AG10803 (cell line): ENCODE data around the gene RAPGEF5.

Source experiments
- DNase-seq: peaks from one replicate; pipeline ENCODE4 v3.0.0; 2010; ENCODE audit warnings: low read depth
- H3K4me3 ChIP-seq: 2 replicates; pipeline ENCODE4 v1.5.1; 2011; ENCODE audit warnings: mild to moderate bottlenecking, low read length, control low read depth
- CTCF ChIP-seq: conservative IDR thresholded peaks from 2 replicates; pipeline ENCODE4 v1.5.1; 2011; ENCODE audit warnings: mild to moderate bottlenecking, low read length, control low read depth, inconsistent platforms

RAPGEF5 gene

GRCh38 chr7:22307816-22308215, 49.1 kb downstream of the RAPGEF5 start:
- H3K4me3 ChIP-seq: no peak overlapping the region
- TF ChIP-seq CTCF: no peak

GRCh38 chr7:22305706-22306105, 51.2 kb downstream of the RAPGEF5 start:
- no peak for TF ChIP-seq CTCF
- DNase-seq: no peak
- H3K4me3 ChIP-seq: no peak overlapping the region

More at GRCh38 chr7:22307816-22308215, 49.1 kb downstream of the RAPGEF5 start:
- DNase-seq: no peak

- TF ChIP-seq CTCF: no peak
- H3K4me3 ChIP-seq: no peak overlapping the region
- peak; percentile 77 for DNase-seq
Measured at GRCh38 chr7:22302951-22303423, 54.0 kb downstream of the RAPGEF5 start.

GRCh38 chr7:22302193-22302592, 54.8 kb downstream of the RAPGEF5 start:
- TF ChIP-seq CTCF: no peak
- no peak overlapping the region for H3K4me3 ChIP-seq
- no peak for DNase-seq

- TF ChIP-seq CTCF: no peak
- H3K4me3 ChIP-seq: no peak overlapping the region
- no peak for DNase-seq
Measured at GRCh38 chr7:22301790-22302189, 55.2 kb downstream of the RAPGEF5 start.

GRCh38 chr7:22300839-22301238, 56.1 kb downstream of the RAPGEF5 start:
- TF ChIP-seq CTCF: no peak
- no peak overlapping the region for H3K4me3 ChIP-seq

GRCh38 chr7:22296916-22297315, 60.0 kb downstream of the RAPGEF5 start:
- no peak overlapping the region for H3K4me3 ChIP-seq
- DNase-seq: peak; percentile 21
- peak; percentile 44 for TF ChIP-seq CTCF

More at GRCh38 chr7:22300839-22301238, 56.1 kb downstream of the RAPGEF5 start:
- DNase-seq: no peak
